ENCODE measurements around the gene CHMP2B.
"Not testable (repeated sequence)": the region's sequence is repeated elsewhere in the genome, so short reads cannot be mapped to it uniquely, and the experiment has no call there.

The CHMP2B gene

DNA sequence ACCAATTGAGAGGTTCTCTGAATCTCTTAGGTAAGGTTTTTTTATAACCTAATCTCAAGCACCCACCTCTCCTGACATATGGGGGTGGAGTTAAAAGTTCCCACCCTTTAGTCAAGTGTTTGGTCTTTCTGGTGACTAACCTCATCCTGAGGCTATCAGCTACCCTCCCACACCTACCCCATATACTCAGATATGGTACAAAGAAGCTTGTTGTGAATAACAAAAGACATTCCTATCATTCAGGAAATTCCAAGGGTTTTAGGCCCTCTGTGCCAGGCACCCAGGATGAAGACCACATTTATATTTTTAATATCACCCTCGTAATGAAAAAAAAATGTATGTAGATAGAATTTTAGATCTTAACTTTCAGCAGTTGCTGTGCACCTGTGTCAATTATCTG lies 9.0 kb downstream of the CHMP2B start:
- no peaks in the 10 kb centered on the region for H3K27me3 ChIP-seq (ENCODE audit: control insufficient read depth, insufficient read depth, low read length)
- H3K36me3 ChIP-seq (ENCODE audit: control insufficient read depth, insufficient read depth, low read length), result no peaks in the 10 kb centered on the region
- no peak overlapping the region for H2AFZ ChIP-seq
- H3K9ac ChIP-seq, result no peak overlapping the region
- no peaks in the 10 kb centered on the region for H3K9me3 ChIP-seq (ENCODE audit: control insufficient read depth, low read length)
- peaks cover 4% of the 10 kb centered on the region for H3K4me1 ChIP-seq
- no peak overlapping the region for H3K27ac ChIP-seq
- TF ChIP-seq, protein P1, sequence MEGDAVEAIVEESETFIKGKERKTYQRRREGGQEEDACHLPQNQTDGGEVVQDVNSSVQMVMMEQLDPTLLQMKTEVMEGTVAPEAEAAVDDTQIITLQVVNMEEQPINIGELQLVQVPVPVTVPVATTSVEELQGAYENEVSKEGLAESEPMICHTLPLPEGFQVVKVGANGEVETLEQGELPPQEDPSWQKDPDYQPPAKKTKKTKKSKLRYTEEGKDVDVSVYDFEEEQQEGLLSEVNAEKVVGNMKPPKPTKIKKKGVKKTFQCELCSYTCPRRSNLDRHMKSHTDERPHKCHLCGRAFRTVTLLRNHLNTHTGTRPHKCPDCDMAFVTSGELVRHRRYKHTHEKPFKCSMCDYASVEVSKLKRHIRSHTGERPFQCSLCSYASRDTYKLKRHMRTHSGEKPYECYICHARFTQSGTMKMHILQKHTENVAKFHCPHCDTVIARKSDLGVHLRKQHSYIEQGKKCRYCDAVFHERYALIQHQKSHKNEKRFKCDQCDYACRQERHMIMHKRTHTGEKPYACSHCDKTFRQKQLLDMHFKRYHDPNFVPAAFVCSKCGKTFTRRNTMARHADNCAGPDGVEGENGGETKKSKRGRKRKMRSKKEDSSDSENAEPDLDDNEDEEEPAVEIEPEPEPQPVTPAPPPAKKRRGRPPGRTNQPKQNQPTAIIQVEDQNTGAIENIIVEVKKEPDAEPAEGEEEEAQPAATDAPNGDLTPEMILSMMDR (IDR thresholded peaks at IDR 0.05), result no peak
- H3K4me3 ChIP-seq (ENCODE audit: low read depth, low read length), result no peak overlapping the region
- peaks cover 31% of the 10 kb centered on the region for H3K79me2 ChIP-seq
- no peak overlapping the region for H3K4me2 ChIP-seq (ENCODE audit: low read length)

DNA sequence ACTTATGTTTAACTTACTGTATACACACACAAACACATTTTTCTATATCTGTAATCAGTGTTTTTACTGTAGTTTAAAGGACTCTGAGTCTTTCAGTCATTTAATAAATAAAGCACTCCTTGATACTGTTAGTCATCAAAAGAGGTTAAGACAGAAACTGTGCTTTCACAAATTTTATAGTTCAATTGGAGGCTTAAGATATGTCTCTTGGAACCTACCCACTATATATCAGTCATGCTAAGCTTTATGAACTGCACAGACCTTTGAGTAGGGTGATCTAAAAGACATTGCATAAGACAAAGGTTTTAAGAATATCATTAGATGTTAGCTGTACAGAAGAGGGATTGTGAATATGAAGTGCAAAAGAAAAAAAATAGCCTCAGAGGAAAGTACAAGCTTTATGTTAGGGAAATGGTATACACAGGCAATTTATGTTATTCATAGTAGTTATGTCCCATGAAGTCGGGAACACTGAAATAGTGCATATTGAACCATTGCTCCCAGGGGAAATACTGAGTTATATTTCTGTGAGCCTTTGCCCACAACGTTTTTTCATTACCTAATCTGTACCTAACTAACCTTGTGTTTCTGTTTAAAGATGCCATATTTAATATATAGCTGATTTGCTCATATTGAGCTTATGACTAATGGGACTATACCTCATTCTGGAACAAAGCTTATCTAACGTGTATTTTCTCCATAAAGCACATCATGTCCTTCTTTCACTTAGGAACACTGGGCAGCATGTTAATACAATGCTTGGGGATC lies 19.7 kb downstream of the CHMP2B start:
- Histone ChIP-seq H3K9me3 (ENCODE audit: control insufficient read depth, low read length) (no peaks in the 10 kb centered on the region), H3K9ac (no peak overlapping the region), H3K79me2 (no peaks in the 10 kb centered on the region), H3K4me3 (ENCODE audit: low read depth, low read length) (no peak overlapping the region), H3K27me3 (ENCODE audit: control insufficient read depth, insufficient read depth, low read length) (no peaks in the 10 kb centered on the region), H3K4me2 (ENCODE audit: low read length) (no peak overlapping the region), H3K36me3 (ENCODE audit: control insufficient read depth, insufficient read depth, low read length) (no peaks in the 10 kb centered on the region), H3K27ac (no peak overlapping the region), H2AFZ (no peak overlapping the region), H3K4me1 (no peaks in the 10 kb centered on the region)
- TF ChIP-seq, protein P1 (IDR thresholded peaks at IDR 0.05), result no peak

DNA sequence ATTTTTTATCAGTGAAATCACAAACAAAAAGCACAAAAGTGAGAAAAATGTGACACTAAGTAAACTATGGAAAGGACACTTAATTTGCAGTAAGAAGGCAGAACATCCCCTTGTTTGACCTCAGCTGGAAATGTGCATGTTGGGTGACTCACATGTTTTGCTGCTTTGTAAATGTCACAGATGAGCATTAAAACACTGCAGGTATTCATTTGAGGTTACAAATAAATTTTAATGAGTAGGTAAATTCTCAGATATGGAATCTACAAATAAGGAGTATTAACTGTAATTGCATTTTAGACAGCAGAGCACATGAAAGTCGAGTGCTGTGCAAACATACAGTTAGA lies 20.3 kb downstream of the CHMP2B start:
- Histone ChIP-seq H3K36me3 (ENCODE audit: control insufficient read depth, insufficient read depth, low read length) (no peaks in the 10 kb centered on the region), H3K4me2 (ENCODE audit: low read length) (no peak overlapping the region), H3K79me2 (no peaks in the 10 kb centered on the region), H3K27ac (no peak overlapping the region), H3K4me3 (ENCODE audit: low read depth, low read length) (no peak overlapping the region), H3K9me3 (ENCODE audit: control insufficient read depth, low read length) (no peaks in the 10 kb centered on the region), H3K27me3 (ENCODE audit: control insufficient read depth, insufficient read depth, low read length) (no peaks in the 10 kb centered on the region), H3K4me1 (no peaks in the 10 kb centered on the region), H3K9ac (no peak overlapping the region), H2AFZ (no peak overlapping the region)
- TF ChIP-seq, protein P1 (IDR thresholded peaks at IDR 0.05), result no peak

DNA sequence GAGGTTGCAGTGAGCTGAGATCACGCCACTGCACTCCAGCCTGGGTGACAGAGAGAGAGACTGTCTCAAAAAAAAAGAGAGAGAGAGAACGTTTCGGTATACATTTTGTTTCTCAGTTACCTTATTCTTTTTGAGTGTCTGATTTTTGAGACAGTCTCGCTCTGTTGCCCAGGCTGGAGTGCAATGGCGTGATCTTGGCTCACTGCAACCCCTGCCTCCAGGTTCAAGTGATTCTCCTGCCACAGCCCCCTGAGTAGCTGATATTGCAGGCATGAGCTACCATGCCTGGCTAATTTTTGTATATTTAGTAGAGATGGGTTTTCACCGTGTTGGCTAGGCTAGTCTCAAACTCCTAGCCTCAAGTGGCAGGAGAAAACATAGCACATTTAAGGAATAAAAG lies 21.1 kb downstream of the CHMP2B start:
- H3K4me2 ChIP-seq (ENCODE audit: low read length); H3K4me1 ChIP-seq; H3K27me3 ChIP-seq (ENCODE audit: control insufficient read depth, insufficient read depth, low read length); H2AFZ ChIP-seq; H3K9me3 ChIP-seq (ENCODE audit: control insufficient read depth, low read length); H3K79me2 ChIP-seq; H3K9ac ChIP-seq; H3K36me3 ChIP-seq (ENCODE audit: control insufficient read depth, insufficient read depth, low read length); H3K27ac ChIP-seq; H3K4me3 ChIP-seq (ENCODE audit: low read depth, low read length): not testable (repeated sequence)

DNA sequence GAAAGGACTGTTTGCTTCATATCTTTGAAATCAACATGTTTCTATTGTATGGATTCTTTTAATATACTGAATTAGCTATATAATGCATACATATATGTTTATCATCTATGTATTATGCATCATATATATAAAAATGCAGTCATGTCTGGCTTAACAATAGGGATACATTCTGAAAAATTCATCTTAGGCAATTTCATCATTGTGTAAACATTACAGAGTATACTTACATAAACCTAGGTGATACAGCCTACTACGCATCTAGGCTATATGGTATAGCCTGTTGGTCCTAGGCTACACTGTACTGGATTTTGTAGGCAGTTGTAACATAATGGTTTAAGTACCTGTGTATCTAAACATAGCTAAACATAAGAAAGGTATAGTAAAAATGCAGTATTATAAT lies 21.7 kb downstream of the CHMP2B start:
- TF ChIP-seq, protein P1 (IDR thresholded peaks at IDR 0.05), result no peak
- H3K4me3 ChIP-seq (ENCODE audit: low read depth, low read length), result no peak overlapping the region
- H3K79me2 ChIP-seq, result no peaks in the 10 kb centered on the region
- no peaks in the 10 kb centered on the region for H3K36me3 ChIP-seq (ENCODE audit: control insufficient read depth, insufficient read depth, low read length)
- no peaks in the 10 kb centered on the region for H3K9me3 ChIP-seq (ENCODE audit: control insufficient read depth, low read length)
- no peaks in the 10 kb centered on the region for H3K27me3 ChIP-seq (ENCODE audit: control insufficient read depth, insufficient read depth, low read length)
- H3K27ac ChIP-seq, result no peak overlapping the region
- no peak overlapping the region for H3K9ac ChIP-seq
- H3K4me2 ChIP-seq (ENCODE audit: low read length), result no peak overlapping the region
- H3K4me1 ChIP-seq, result no peaks in the 10 kb centered on the region
- H2AFZ ChIP-seq, result no peak overlapping the region
